C4-2B (cell line): ENCODE measurements around the gene TPO.

ENCODE experiments used
- H3K27ac ChIP-seq: fragments of 450-650 bp; 2 replicates; pipeline ENCODE4 v1.5.1; 2017
- CTCF ChIP-seq: fragments of 450-650 bp; conservative IDR thresholded peaks from 2 replicates; pipeline ENCODE4 v1.5.1; 2017; ENCODE audit warnings: mild to moderate bottlenecking
- ZFX ChIP-seq: fragments of 450-650 bp; IDR thresholded peaks from 2 replicates; pipeline ENCODE4 v1.6.1; 2017

Gene TPO

GRCh38 chr2:1546901-1547300, 133.6 kb downstream of the TPO start:
- TF ChIP-seq CTCF = no peak
- TF ChIP-seq ZFX = no peak
- no peak overlapping the region for H3K27ac ChIP-seq

GRCh38 chr2:1548910-1549673, 135.8 kb downstream of the TPO start:
- no peak for TF ChIP-seq CTCF
- TF ChIP-seq ZFX = no peak
- H3K27ac ChIP-seq = no peak overlapping the region

- H3K27ac ChIP-seq = no peak overlapping the region
- TF ChIP-seq CTCF = no peak
- TF ChIP-seq ZFX = no peak
Observed at GRCh38 chr2:1550076-1550475, 136.8 kb downstream of the TPO start.

GRCh38 chr2:1550658-1551316, 137.5 kb downstream of the TPO start:
- no peak overlapping the region for H3K27ac ChIP-seq
- TF ChIP-seq ZFX (no peak), CTCF (peak; percentile 95)

- no peak for TF ChIP-seq CTCF
- no peak for TF ChIP-seq ZFX
- H3K27ac ChIP-seq = no peak overlapping the region
Observed at GRCh38 chr2:1551905-1552304, 138.6 kb downstream of the TPO start.

- no peak for TF ChIP-seq CTCF
- no peak for TF ChIP-seq ZFX
- no peak overlapping the region for H3K27ac ChIP-seq
Observed at GRCh38 chr2:1552611-1553010, 139.3 kb downstream of the TPO start.

GRCh38 chr2:1553671-1554295, 140.5 kb downstream of the TPO start:
- TF ChIP-seq ZFX (no peak), CTCF (no peak)
- H3K27ac ChIP-seq = no peak overlapping the region
